Adrenal gland (tissue), 5 donors: Measurements from ENCODE around the gene APBB2.

ENCODE experiments used
- POLR2A ChIP-seq, 2 donors: fragments of 450-650 bp; IDR thresholded peaks; one replicate each; pipeline ENCODE4 v1.6.1; 2017; ENCODE audit warnings: antibody characterized with exemption in 2 of 2, mild to moderate bottlenecking in 2 of 2, moderate library complexity in 1 of 2
- TF ChIP-seq, protein P1 (sequence below), 6 experiments: fragments of 450-650 bp in 4 of 6; fragments of 200-600 bp in 2 of 6; sonication (generic) in 1 of 6; IDR thresholded peaks; 1 replicate in 5 of 6; 2 replicates in 1 of 6; pipeline versions ENCODE4 v1.5.1 to v1.8.0; 2016 to 2021; ENCODE audit warnings: antibody characterized with exemption in 6 of 6, mild to moderate bottlenecking in 2 of 6, moderate library complexity in 1 of 6
- donor health status: DM: no; HTN: no; CAD: no.

DNA sequence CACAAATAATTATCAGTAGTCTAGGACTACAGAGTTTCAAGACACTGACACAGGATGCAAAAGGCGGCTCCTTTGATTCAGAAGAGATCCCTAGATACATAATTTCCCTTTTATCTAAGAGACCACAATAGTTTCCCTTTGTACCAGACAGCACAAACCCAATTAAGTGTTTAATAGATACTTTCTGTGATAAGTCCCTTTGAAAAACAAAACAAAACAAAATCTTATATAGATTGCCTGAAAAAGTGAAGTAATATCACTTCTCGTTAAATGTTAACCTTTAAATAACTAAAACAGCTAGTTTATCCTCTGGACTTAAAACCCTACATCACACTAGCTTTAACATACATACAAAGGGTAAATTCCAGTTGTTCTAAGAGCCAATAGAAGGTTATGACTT lies 49.9 kb downstream of the APBB2 start:
- TF ChIP-seq, protein P1, sequence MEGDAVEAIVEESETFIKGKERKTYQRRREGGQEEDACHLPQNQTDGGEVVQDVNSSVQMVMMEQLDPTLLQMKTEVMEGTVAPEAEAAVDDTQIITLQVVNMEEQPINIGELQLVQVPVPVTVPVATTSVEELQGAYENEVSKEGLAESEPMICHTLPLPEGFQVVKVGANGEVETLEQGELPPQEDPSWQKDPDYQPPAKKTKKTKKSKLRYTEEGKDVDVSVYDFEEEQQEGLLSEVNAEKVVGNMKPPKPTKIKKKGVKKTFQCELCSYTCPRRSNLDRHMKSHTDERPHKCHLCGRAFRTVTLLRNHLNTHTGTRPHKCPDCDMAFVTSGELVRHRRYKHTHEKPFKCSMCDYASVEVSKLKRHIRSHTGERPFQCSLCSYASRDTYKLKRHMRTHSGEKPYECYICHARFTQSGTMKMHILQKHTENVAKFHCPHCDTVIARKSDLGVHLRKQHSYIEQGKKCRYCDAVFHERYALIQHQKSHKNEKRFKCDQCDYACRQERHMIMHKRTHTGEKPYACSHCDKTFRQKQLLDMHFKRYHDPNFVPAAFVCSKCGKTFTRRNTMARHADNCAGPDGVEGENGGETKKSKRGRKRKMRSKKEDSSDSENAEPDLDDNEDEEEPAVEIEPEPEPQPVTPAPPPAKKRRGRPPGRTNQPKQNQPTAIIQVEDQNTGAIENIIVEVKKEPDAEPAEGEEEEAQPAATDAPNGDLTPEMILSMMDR (IDR thresholded peaks at IDR 0.05), result no peak
- TF ChIP-seq POLR2A (IDR thresholded peaks at IDR 0.05), result no peak
